Measurements from ENCODE around the gene ZNF226.
"Not testable (repeated sequence)": the region's sequence is repeated elsewhere in the genome, so short reads cannot be mapped to it uniquely, and the experiment has no call there.

Gene ZNF226

DNA sequence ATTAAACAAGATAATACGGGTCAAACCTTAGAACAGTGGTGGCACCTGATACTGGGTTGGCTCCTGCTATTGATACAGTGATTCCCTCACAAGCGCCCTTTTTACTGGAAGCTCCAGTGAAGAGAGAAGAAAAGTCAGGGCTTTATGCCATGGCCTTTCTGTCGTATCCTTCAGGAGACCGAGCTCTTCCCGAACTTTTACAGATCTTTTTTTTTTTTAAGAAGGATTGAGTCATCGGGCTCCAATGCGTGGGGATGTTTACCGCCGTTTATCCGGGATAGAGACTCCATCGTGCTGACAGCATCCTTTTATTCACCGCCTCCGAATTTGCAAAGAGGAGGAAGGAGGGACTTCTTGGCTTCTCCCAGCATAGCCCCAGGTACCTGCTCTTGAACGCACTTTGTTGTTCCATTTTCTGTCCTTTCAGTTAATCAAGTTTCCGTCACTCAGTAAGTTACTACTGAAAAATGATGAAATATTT is 48.0 kb downstream of the ZNF226 start:
- DNase-seq = no peak

DNA sequence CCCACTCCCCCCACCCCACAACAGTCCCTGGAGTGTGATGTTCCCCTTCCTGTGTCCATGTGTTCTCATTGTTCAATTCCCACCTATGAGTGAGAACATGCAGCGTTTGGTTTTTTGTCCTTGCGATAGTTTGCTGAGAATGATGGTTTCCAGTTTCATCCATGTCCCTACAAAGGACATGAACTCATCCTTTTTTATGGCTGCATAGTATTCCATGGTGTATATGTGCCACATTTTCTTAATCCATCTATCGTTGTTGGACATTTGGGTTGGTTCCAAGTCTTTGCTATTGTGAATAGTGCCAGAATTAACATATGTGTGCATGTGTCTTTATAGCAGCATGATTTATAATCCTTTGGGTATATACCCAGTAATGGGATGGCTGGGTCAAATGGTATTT is 55.0 kb downstream of the ZNF226 start:
- DNase-seq = not testable (repeated sequence)

- DNase-seq = not testable (repeated sequence)
Observed at GRCh38 chr19:44220761-44221160, 55.9 kb downstream of the ZNF226 start.

DNA sequence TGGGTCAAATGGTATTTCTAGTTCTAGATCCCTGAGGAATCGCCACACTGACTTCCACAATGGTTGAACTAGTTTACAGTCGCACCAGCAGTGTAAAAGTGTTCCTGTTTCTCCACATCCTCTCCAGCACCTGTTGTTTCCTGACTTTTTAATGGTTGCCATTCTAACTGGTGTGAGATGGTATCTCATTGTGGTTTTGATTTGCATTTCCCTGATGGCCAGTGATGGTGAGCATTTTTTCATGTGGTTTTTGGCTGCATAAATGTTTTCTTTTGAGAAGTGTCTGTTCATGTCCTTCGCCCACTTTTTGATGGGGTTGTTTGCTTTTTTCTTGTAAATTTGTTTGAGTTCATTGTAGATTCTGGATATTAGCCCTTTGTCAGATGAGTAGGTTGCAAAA is 56.4 kb downstream of the ZNF226 start:
- DNase-seq = not testable (repeated sequence)

Data from activated CD4-positive, CD25-positive, alpha-beta regulatory T cell (primary cell).